NCI-H69 (cell line): Measurements from ENCODE around the gene ALG12.

ENCODE experiments used
- DNase-seq: peaks from one replicate; lab custom pipeline; 2025; lab: John Stamatoyannopoulos, UW

ALG12 gene

DNA sequence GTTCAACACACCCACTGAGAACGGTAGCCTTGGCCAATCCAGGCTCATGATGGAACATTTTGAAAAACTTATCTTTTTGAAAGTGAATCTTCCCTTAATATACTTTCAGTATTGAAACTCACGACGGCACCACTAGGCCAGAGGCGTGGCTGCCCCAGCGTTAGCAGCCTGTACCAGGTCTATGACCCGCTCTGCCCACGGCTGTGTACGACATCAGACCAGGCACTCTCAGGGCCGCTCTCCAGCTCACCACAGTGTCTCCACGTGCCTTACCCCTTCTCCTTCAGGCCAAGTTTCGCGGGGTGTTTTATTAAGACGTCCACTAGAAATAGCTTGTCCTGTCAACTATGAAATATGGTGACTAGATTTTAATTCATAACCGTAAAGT is 31.2 kb downstream of the ALG12 start:
- no peak for DNase-seq

- no peak for DNase-seq
These were observed 31.7 kb downstream of the ALG12 start for GRCh38 chr22:49886346-49887063.

- DNase-seq = no peak
These were observed 32.4 kb downstream of the ALG12 start for GRCh38 chr22:49885881-49886280.

GRCh38 chr22:49885281-49885680 is 33.0 kb downstream of the ALG12 start:
- no peak for DNase-seq

GRCh38 chr22:49884503-49885260 is 33.6 kb downstream of the ALG12 start:
- no peak for DNase-seq

DNA sequence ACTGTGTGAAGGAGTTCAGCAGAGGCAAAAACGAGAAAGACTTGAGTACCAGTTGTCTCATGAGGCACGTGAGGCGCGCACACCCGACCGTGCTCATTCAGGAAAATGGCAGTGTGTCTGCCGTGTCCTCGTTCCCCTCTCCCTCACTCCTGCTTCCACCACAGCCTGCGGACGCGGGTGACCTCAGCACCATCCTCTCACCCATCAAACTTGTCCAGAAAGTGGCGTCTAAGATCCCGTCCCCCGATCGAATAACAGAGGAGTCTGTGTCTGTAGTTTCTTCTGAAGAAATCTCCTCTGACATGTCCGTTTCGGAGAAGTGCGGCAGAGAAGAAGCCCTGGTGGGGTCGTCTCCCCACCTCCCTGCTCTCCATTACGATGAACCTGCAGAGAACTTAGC is 34.2 kb downstream of the ALG12 start:
- DNase-seq = no peak

GRCh38 chr22:49883294-49883640 is 35.0 kb downstream of the ALG12 start:
- DNase-seq = no peak

GRCh38 chr22:49882519-49883293 is 35.5 kb downstream of the ALG12 start:
- no peak for DNase-seq

DNA sequence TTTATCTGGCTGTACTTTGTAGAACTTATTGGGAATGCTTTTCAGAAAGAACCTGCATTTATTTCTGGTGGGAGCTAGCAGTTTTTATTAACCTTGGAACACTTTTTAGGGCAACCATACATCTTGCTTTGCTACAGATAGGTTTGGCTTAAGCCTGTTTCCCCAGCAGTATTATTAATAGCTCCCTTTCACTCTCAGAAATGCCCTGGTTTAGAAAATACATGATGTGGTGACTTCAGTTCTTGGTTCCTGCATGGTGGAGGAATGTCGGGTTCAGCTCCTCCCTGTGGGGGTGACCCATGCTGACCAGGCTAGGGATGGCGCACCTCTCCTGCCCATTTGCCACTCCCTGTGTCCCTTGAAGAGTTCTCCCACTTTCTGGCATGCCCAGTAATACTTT is 36.4 kb downstream of the ALG12 start:
- DNase-seq = no peak

GRCh38 chr22:49880281-49880680 is 38.0 kb downstream of the ALG12 start:
- DNase-seq = no peak

DNA sequence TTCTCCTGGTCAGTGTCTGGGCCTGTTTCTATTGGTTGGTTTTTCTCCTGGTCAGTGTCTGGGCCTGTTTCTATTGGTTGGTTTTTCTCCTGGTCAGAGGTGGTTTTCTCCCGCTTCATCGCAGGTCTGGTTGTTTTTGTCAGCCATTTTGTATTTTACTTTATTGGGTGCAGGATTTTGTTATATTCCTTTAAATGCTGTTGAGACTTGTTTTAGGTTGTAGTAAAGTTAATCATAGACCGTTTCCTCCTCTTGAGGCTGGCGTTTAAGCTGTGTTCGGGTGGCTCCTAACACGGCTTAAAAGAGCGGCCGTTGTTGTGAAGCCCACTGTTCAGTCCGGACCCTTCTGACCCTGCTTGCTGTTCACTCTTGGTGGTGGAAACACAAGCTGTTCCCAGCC is 38.4 kb downstream of the ALG12 start:
- no peak for DNase-seq

DNA sequence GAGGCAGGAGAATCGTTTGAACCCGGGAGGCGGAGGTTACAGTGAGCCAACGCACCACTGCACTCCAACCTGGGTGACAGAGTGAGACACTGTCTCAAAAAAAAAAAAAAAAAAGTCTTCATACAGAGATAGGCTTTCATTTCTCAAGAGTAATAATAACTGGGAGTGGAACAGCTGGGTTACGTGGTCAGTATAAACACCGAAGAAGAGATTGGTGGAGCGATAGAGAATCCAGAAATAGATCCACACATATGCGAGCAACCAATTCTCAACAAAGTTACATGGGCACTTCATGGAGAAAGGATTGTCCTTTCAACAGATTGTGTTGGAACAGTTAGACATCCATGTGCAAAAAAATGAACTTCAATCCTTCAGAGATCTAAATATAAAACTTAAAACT is 40.0 kb downstream of the ALG12 start:
- no peak for DNase-seq

GRCh38 chr22:49877642-49878041 is 40.6 kb downstream of the ALG12 start:
- DNase-seq = no peak

DNA sequence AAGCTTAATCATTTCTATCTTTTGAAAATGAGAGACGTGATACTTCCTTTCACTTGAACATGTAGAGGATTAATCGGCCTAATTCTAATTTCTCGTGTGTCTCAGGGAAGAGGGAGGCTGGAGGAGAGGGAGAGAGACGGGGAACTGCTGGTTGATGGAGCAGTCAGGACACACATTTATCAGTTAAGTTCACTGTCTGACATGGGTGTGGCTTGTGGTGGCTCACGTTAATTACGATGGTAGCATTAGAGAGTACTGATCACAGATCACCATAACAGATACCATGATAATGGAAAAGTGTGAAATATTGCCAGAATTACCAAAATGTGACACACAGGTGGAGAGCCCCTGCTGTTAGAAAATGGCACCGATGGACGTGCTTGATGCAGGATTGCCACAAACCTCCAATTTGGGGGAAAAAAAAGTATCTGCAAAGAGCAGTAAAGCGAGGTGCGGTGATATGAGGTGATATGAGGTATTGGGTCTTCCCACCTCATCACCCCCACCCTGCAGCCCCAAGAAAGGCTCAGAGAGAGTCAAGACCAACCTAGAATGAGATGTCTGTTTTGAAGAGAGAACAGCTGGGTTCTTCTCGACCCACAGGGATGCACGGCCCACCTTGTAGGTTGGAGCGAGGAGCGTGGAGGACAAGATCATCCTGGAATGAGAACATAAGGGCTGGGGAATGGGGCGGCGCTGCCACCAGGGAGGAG is 44.9 kb downstream of the ALG12 start:
- no peak for DNase-seq

GRCh38 chr22:49872347-49872746 is 45.9 kb downstream of the ALG12 start:
- no peak for DNase-seq

DNA sequence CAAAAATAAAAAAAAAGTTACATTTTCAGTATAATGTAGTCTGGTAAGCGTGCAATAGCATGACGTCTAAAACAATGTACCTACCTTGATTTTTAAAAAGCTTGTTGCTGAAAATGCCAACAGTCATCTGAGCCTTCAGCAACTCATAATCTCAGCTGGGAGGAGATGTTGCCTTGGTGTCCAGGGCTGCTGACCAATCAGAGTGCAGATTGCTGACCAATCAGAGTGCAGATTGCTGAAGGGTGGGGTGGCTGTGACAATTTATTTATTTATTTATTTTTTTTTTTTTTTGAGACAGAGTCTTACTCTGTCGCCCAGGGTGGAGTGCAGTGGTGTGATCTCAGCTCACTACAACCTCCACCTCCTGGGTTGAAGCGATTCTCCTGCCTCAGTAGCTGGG is 46.8 kb downstream of the ALG12 start:
- DNase-seq = no peak

DNA sequence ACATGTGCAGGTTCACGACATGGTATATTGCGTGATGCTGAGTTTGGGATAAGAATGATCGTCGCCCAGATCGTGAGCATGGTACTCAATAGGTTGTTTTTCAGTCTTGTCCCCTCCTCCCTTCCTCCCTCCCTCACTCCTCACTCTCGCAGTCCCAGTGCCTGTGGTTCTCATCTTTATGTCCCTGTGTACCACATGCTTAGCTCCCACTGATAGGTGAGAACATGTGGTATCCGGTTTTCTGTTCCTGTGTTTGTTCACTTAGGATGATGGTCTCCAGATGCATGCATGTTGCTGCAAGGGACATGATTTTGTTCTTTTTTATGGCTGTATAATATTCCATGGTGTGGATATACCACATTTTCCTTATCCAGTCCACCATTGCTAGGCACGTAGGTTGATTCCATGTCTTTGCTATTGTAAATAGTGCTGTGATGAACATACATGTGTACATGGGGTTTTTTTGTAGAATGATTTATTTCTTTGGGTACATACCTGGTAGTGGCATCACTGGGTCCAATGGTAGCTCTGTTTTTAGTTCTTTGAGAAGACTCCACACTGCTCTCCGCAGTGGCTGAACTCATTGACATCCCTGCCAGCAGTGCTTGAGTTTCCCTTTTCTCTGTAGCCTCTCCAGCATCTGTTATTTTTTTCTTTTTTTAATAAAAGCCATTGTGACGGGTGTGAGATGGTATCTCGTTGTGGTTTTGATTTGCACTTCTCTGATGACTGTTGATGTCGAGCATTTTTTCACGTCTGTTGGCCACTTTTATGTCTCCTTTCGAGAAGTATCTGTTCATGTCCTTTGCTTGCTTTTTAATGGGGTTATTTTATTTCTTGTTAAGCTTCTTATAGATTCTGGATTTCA is 48.2 kb downstream of the ALG12 start:
- DNase-seq = no peak

DNA sequence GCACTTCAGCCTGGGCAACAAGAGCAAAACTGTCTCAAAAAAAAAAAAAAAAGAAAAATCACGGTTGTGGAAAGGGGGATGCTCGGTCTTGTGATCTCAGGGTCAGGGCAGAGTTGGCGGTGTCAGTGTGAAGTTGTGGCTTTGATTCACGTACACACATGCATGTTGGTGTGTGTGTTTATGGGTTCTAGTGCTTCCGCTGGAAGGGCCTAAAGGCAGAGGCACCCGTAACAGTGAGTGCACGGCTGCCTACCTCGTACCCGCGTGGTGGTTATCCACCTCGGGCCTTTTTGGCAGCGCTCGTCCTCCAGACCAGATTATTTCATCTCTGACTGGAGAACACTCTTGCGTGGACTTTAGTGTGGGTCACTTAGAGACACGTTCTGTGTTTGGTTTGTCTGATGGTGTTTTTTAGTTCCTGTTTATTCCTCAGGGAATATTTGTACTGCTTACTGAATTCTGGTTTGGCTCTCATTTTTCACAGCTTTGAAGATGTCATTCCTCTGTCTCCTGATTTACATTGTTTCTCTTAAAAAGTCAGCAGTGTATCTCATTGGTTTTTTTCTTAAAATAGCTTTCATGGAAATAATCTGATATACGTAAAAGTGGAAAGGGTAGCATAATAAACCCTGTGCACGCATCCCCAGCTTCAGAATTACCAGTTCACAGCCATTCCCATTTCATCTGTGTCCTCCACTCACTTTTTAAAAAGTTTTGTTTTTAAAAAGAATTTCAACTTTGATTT is 49.0 kb downstream of the ALG12 start:
- DNase-seq = no peak

- DNase-seq = no peak
These were observed 50.7 kb downstream of the ALG12 start for GRCh38 chr22:49867303-49868265.

DNA sequence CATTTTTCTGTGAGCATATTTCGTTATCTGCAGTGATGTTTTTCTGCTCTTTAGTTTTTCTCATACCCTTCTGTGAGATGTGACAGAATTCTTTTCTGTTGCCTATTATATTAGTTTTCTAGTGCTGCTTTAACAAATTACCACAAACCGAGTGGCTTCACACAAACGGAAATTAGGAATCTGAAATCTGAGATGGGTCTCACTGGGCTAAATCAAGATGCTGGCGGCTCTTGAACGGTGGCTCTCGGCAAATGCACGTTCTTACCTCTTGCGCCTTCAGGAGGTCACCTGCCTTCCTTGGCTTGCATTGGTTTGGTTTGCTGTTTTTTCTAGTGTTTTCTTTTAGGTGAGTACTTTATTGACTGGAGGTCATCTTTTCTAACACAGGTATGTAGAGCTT is 51.6 kb downstream of the ALG12 start:
- DNase-seq = no peak
